GM12872 (cell line): ENCODE data around the gene CPB1.

Experiments used
- CTCF ChIP-seq: IDR thresholded peaks from 3 replicates; pipeline ENCODE4 v1.5.1; 2011; ENCODE audit warnings: low read depth, mild to moderate bottlenecking, low read length, moderate library complexity; ENCODE audit not compliant: insufficient read depth

The CPB1 gene

DNA sequence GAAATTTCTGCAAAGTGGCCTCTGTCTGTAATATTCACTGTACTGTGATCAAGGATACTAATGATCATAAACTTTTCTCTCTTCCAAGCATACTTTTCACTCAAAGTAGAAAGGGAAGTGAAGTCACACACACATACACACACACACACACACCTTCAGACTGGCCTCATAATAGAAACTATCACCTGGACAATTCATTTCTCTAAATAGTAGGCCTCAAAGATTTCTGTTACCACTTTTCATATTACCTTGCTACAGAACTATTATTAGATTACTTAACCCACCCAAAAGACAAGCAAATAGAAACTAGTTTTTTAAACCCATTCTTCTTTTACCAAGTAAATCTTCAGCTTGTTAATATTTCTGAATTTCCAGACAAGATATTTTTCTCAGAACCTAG lies 12.2 kb downstream of the CPB1 start:
- TF ChIP-seq CTCF = no peak

- TF ChIP-seq CTCF = no peak
Measured at GRCh38 chr3:148840451-148840850, 12.8 kb downstream of the CPB1 start.

DNA sequence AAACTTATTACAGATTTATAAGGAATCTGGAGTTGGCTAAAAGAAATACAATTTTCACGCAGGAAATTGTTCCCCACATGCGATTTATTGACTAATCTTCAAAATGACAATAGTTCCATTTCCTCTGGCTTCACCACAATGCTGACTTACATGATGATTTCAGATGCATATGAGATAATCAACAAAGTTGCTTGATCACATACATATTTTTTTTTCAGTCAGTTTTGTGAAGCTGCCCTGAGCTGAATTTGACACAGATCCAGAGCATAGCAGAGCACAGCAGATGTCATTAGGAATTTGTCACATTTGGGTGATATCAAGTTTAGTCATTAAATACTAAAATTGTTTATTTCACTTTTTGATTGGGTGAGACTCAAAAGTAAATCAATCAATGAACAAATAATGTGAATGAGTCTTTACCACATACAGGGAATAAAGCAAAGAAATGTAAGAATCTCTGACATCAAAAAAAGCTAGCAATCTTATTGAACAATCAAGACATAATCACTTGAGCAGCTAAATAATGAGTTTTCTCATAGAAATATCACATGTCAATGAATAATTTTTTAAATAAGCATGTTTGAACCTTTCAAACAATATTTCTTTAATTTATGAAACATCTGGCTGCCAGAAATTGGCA lies 18.3 kb downstream of the CPB1 start:
- no peak for TF ChIP-seq CTCF

DNA sequence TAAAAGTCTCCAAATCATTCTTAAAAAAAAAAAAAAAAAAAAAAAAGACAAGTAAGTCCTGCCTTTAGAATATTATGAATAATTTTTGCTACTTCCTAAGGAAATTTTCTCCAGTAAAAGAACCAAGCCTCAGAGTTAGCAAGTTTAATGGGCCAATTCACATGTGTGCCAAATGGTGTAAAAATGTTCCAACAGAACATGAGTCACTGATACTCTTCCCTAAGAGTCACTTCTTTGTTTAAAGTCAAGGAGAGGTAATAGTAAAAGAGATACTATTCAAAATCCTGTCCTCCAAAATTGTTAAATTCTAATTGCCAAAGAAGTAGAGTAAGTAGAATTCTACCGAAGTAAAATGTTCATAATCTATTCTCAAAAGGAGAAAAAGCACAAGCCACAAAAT lies 19.7 kb downstream of the CPB1 start:
- no peak for TF ChIP-seq CTCF

- no peak for TF ChIP-seq CTCF
Measured at GRCh38 chr3:148848410-148848809, 20.8 kb downstream of the CPB1 start.

DNA sequence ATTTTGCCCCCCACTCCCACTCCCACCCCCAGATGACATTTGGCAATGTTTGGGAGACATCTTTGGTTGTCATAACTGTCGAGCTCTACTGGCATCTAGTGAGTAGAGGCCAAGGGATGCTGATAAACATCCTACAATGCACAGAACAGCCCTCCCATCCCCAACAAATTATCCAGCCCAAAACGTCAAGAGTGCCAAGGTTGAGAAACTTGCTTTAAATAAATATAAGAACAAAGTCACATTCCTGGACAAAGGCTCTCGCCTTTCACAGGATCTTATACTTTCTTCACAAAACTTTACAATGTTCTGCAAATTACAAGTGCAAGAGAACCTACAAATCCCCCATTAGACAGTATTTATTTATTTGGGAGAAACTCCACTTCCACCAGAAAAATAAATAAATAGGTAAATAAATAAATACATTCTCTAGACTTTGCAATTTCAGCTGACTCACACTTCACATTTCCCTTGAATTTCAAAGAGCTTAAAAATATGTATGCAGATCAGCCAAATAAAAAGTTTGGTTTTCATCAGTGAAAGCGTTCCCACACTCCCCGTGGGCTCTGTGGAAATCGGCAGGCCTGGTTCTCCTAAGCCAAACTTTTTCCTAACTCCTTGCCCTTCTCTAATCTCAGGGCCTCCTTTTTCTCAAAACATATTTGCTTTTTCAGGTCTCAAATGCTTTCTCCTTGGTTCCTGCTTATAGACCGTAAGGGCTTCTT lies 24.8 kb downstream of the CPB1 start:
- no peak for TF ChIP-seq CTCF

DNA sequence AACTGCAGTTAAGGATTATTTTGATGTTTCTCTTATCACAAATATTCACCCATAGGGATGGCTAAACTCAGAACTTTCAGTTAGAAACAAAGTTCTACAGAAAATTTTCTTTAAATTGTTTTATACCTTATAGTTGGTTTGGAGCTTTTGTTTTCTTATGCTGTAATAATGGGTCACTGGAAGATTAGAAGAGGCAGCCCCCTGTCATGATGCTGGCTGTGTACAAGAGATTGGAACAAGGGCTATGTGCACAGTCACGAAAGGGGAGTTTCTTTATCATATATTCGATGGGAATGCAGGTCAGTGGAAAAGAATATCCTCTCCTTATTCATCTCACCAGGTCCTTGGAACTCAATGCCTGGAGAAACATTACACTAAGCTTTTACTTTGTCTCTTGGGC lies 25.5 kb downstream of the CPB1 start:
- no peak for TF ChIP-seq CTCF
